Keratinocyte (primary cell): ENCODE measurements around the gene SMDT1. TPM values are rescaled to one million over a fixed set of nuclear protein-coding genes. Genes with fewer than 3 reads are reported as not detected.
"Not testable (repeated sequence)": the region's sequence is repeated elsewhere in the genome, so short reads cannot be mapped to it uniquely, and the experiment has no call there.

Source experiments
- DNase-seq: peaks from one replicate; pipeline ENCODE4 v3.0.0-alpha.2; 2011; ENCODE audit warnings: low read depth, missing footprints, low spot score
- FAIRE-seq: peaks from 2 replicates; lab custom pipeline; 2011; peaks lifted over from hg19 to GRCh38; lab: Jason Lieb, UNC
- H2AFZ ChIP-seq: 2 replicates; pipeline ENCODE4 v1.6.0; 2012; ENCODE audit warnings: low read length, control low read depth, inconsistent platforms; ENCODE audit not compliant: control insufficient read depth
- H3K27ac ChIP-seq: 2 replicates; pipeline ENCODE4 v1.5.1; 2011; ENCODE audit warnings: low read length; ENCODE audit not compliant: control insufficient read depth, insufficient read depth
- H3K27me3 ChIP-seq: 3 replicates; pipeline ENCODE4 v1.6.0; 2011; ENCODE audit warnings: low read length; ENCODE audit not compliant: control insufficient read depth, insufficient read depth; ENCODE audit errors: extremely low read depth
- H3K36me3 ChIP-seq, 2 experiments: 2 replicates in 1 of 2; 3 replicates in 1 of 2; pipeline ENCODE4 v1.5.1; 2011; ENCODE audit warnings: low read length in 2 of 2, mild to moderate bottlenecking in 1 of 2; ENCODE audit not compliant: control insufficient read depth in 2 of 2, insufficient read depth in 2 of 2; ENCODE audit errors: extremely low read depth in 1 of 2
- H3K4me1 ChIP-seq: 3 replicates; pipeline ENCODE4 v1.5.1; 2011; ENCODE audit warnings: low read length; ENCODE audit not compliant: control insufficient read depth, insufficient read depth; ENCODE audit errors: extremely low read depth
- H3K4me2 ChIP-seq: 3 replicates; pipeline ENCODE4 v1.6.0; 2011; ENCODE audit warnings: low read depth, low read length; ENCODE audit not compliant: control insufficient read depth, insufficient read depth; ENCODE audit errors: extremely low read depth
- H3K4me3 ChIP-seq, 3 experiments: fragments of 200-600 bp in 1 of 3; sonication (generic) in 1 of 3; 2 replicates in 2 of 3; 3 replicates in 1 of 3; pipeline ENCODE4 v1.5.1; 2011 to 2016; ENCODE audit warnings: low read length in 3 of 3, mild to moderate bottlenecking in 3 of 3, control low read depth in 2 of 3, inconsistent platforms in 1 of 3, low read depth in 1 of 3, mixed read lengths in 1 of 3, mixed run types in 1 of 3, moderate library complexity in 1 of 3; ENCODE audit not compliant: control insufficient read depth in 2 of 3, insufficient read depth in 2 of 3; ENCODE audit errors: extremely low read depth in 1 of 3
- H3K79me2 ChIP-seq: 2 replicates; pipeline ENCODE4 v1.6.0; 2012; ENCODE audit warnings: low read length; ENCODE audit not compliant: control insufficient read depth, insufficient read depth
- H3K9ac ChIP-seq: 3 replicates; pipeline ENCODE4 v1.6.0; 2011; ENCODE audit warnings: low read length; ENCODE audit not compliant: control insufficient read depth, insufficient read depth; ENCODE audit errors: extremely low read depth
- H3K9me1 ChIP-seq: 3 replicates; pipeline ENCODE4 v1.6.0; 2011; ENCODE audit warnings: low read length; ENCODE audit not compliant: control insufficient read depth, insufficient read depth; ENCODE audit errors: extremely low read depth
- H3K9me3 ChIP-seq: 2 replicates; pipeline ENCODE4 v1.5.1; 2012; ENCODE audit warnings: low read depth, low read length; ENCODE audit not compliant: control insufficient read depth
- H4K20me1 ChIP-seq: 3 replicates; pipeline ENCODE4 v1.6.0; 2011; ENCODE audit warnings: low read length; ENCODE audit not compliant: control insufficient read depth, insufficient read depth; ENCODE audit errors: extremely low read depth
- EZH2 ChIP-seq: IDR thresholded peaks from one replicate; pipeline ENCODE4 v1.6.1; 2012; ENCODE audit warnings: inconsistent platforms, mild to moderate bottlenecking, low read length, moderate library complexity
- dilution Hi-C: fragments of 300-500 bp; cut with MboI; formaldehyde crosslinking; loops from one replicate; pipeline ENCODE4 v1.7.0; 2020; ENCODE audit warnings: low sequenced_read_pairs; ENCODE audit not compliant: extremely low pct_ligation_motif_present
- polyA plus RNA-seq, 5 experiments: library from polyadenylated mRNA; depleted of rRNA in 3 of 5; stranded (reverse) in 3 of 5; stranded (forward) in 1 of 5; unstranded in 1 of 5; fragments of >200 nt; gene quantifications; 1 replicate in 1 of 5; 2 replicates in 3 of 5; 3 replicates in 1 of 5; pipeline versions ENCODE4 v1.2.1 to v1.2.3, GENCODE V29; 2011 to 2012; ENCODE audit warnings: missing spikeins in 2 of 5, low read depth in 1 of 5, low replicate concordance in 1 of 5
- TF ChIP-seq, protein P1 (sequence below), 3 experiments: IDR thresholded peaks in 1 of 3; conservative IDR thresholded peaks in 1 of 3; optimal IDR thresholded peaks in 1 of 3; 2 replicates in 2 of 3; 3 replicates in 1 of 3; pipeline versions ENCODE3 to v1.5.1; 2011; ENCODE audit warnings: low read length in 3 of 3, mild to moderate bottlenecking in 3 of 3, moderate library complexity in 2 of 3, control low read depth in 1 of 3, inconsistent platforms in 1 of 3; ENCODE audit not compliant: insufficient read depth in 2 of 3; ENCODE audit errors: extremely low read depth in 1 of 3

Gene SMDT1
- polyA plus RNA-seq, 1 donor (not counting 4 experiments of a cell fraction or from before 2014, with no cell fraction given) = 21.6 TPM

- DNase-seq (no peak), FAIRE-seq (peak; percentile 32)
- dilution Hi-C loops = no loop called here
- Histone ChIP-seq H3K4me2 (peak overlapping the region; percentile 90), H3K9me1 (no peaks in the 10 kb centered on the region), H3K9ac (peak overlapping the region; percentile 93), H3K27me3 (no peaks in the 10 kb centered on the region), H4K20me1 (peaks cover 2% of the 10 kb centered on the region), H3K9me3 (no peaks in the 10 kb centered on the region), H3K4me3 (peak overlapping the region; percentile 65 to 92 (median 69)), H3K79me2 (peaks cover 14% of the 10 kb centered on the region), H2AFZ (peak overlapping the region; percentile 79), H3K27ac (peak overlapping the region; percentile 27), H3K36me3 (peaks cover 4 to 7% of the 10 kb centered on the region in 2 experiments), H3K4me1 (peaks cover 4% of the 10 kb centered on the region)
- no peak for TF ChIP-seq EZH2
- TF ChIP-seq, protein P1, sequence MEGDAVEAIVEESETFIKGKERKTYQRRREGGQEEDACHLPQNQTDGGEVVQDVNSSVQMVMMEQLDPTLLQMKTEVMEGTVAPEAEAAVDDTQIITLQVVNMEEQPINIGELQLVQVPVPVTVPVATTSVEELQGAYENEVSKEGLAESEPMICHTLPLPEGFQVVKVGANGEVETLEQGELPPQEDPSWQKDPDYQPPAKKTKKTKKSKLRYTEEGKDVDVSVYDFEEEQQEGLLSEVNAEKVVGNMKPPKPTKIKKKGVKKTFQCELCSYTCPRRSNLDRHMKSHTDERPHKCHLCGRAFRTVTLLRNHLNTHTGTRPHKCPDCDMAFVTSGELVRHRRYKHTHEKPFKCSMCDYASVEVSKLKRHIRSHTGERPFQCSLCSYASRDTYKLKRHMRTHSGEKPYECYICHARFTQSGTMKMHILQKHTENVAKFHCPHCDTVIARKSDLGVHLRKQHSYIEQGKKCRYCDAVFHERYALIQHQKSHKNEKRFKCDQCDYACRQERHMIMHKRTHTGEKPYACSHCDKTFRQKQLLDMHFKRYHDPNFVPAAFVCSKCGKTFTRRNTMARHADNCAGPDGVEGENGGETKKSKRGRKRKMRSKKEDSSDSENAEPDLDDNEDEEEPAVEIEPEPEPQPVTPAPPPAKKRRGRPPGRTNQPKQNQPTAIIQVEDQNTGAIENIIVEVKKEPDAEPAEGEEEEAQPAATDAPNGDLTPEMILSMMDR (optimal IDR thresholded peaks at IDR 0.05 in 1 of 3, IDR thresholded peaks at IDR 0.05 in 1 of 3, conservative IDR thresholded peaks at IDR 0.05 in 1 of 3; ENCODE audit: extremely low read depth in 1 of 3, insufficient read depth in 2 of 3, low read length in 3 of 3) = no peak
Observed at GRCh38 chr22:42091455-42091782, 11.9 kb downstream of the SMDT1 start.

- H3K27me3 ChIP-seq = no peaks in the 10 kb centered on the region
- no peaks in the 10 kb centered on the region for H4K20me1 ChIP-seq
- dilution Hi-C loops = no loop called here
- H3K79me2 ChIP-seq = no peaks in the 10 kb centered on the region
- no peaks in the 10 kb centered on the region for H3K4me1 ChIP-seq
- DNase-seq (no peak), FAIRE-seq (no peak)
- H3K9me1 ChIP-seq = no peaks in the 10 kb centered on the region
- H2AFZ ChIP-seq = no peak overlapping the region
- H3K27ac ChIP-seq = no peak overlapping the region
- peaks cover 2% of the 10 kb centered on the region for H3K9me3 ChIP-seq
- H3K36me3 ChIP-seq = no peaks in the 10 kb centered on the region
- H3K4me3 ChIP-seq = no peak overlapping the region
- H3K9ac ChIP-seq = no peak overlapping the region
- no peak for TF ChIP-seq EZH2
- TF ChIP-seq, protein P1 (optimal IDR thresholded peaks at IDR 0.05 in 1 of 3, IDR thresholded peaks at IDR 0.05 in 1 of 3, conservative IDR thresholded peaks at IDR 0.05 in 1 of 3; ENCODE audit: extremely low read depth in 1 of 3, insufficient read depth in 2 of 3, low read length in 3 of 3) = no peak
- H3K4me2 ChIP-seq = no peak overlapping the region
Observed at GRCh38 chr22:42101199-42101598, 21.7 kb downstream of the SMDT1 start.

- H3K36me3 ChIP-seq, dilution Hi-C loops, FAIRE-seq, H3K4me2 ChIP-seq, H3K4me1 ChIP-seq, H3K9ac ChIP-seq, DNase-seq, H3K9me1 ChIP-seq, H3K27ac ChIP-seq, H2AFZ ChIP-seq, H3K4me3 ChIP-seq, H3K9me3 ChIP-seq, H3K27me3 ChIP-seq, H4K20me1 ChIP-seq, H3K79me2 ChIP-seq: not testable (repeated sequence)
Observed at GRCh38 chr22:42104332-42104860, 24.9 kb downstream of the SMDT1 start.
